NCI-H187 treated with DMSO at 0.1 percent for 48 hours (cell line): Measurements from ENCODE around the gene WDFY2.

Experiments used
- DNase-seq: peaks from one replicate; lab custom pipeline; 2025; lab: John Stamatoyannopoulos, UW

WDFY2 gene

DNA sequence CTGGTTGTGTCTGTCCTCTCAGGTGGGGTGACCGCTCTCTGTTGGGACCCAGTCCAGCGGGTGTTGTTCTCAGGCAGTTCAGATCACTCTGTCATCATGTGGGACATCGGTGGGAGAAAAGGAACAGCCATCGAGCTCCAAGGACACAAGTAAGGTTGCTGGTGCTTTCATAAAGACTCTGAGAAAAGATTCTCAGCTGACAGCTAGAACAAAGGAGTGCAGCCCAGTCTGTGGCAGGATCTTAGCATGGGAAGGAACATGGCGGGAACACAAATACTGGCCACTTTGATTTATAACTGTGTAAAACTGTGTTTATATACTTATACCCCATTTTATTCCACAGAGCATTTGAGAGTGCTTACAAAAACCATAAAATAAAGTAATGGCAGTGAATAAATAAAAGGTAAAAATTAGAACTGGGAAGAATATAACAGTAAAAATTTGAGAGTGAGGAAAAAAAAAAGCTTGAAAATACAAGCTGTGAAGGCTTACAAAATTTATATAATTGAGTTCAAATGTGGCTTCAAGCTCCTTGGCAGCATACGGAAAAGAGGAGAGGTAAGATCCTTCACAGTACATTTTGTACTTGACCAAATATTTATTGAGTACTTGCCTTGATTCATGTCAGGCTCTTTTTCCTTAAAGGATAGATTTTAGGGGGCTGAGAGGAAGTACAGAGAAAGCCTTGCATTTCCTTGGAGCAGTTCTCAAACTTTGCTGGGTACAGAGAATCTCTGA is 154.9 kb downstream of the WDFY2 start:
- DNase-seq: no peak

DNA sequence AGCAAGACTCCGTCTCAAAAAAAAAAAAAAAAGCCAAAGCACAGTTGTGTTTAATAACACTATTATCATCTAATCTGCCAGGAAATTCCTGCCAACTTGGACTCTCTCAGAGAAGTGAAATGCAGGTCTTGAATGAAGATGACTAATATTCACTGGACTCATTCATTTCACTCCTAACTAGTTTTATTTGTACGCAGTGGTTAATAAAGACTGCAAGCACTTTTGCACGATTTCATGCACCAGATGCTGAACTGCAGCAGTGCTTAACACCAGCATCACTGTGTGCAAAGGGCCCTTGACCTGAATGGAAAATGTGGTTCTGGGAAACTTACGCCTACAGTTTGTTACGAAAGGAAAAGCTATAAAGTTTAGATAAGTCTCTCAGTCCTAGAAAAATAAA is 156.4 kb downstream of the WDFY2 start:
- DNase-seq: no peak

DNA sequence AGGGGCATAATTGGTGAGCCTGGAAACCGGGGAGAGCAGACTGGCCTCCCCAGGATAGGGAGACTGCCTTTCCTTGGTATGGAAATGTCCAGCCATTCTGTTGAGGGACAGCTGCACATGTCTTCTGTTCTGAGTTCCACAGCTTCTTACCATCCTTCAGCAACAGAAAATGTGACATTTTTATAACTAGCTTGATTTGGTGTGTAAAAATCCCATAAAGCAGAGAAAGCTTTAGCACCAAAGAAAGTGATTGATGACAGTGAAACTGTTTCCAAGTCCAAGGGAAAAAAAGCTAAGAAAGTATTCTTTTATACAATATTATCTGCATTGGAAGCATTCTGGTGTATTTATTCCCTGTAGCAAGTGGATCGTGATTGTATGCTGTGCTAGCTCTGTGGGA is 157.8 kb downstream of the WDFY2 start:
- no peak for DNase-seq

DNA sequence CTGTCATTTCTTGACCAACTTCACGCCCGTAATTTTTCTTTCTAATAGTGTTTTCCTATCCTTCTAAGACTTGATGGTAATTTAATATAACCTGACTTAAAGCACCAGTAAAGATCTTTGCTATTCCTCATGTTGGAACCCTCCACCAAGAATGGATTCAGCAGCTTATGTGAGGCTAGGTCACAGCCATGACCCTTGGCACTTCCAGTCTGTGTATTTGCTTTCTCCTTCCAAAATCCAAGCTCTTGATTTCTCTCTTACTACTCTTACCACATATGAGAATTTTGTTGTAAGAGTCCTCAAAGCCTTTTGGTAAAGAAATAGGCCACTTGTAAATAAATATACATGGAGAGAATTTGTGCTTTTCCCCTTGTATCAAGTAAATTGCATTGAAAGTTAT is 158.3 kb downstream of the WDFY2 start:
- DNase-seq: no peak

DNA sequence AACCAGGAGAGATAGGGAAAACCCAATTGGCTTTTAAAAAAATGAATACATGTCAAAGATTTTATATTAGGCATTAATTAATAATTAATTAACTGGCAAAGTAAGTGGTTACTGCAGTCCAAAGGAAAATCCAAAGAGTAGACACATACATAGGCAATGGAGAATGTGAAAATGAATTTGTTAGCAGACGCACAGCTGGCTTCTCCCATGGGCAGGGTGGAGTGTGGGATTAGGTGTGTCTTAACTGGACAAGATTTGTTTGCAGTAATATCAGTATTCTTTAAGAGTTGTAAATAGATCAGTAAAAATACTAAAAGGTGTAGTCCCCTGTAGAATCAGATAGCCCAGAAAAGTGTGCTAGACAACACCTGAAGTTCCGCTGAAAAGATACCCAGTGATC is 161.0 kb downstream of the WDFY2 start:
- no peak for DNase-seq

DNA sequence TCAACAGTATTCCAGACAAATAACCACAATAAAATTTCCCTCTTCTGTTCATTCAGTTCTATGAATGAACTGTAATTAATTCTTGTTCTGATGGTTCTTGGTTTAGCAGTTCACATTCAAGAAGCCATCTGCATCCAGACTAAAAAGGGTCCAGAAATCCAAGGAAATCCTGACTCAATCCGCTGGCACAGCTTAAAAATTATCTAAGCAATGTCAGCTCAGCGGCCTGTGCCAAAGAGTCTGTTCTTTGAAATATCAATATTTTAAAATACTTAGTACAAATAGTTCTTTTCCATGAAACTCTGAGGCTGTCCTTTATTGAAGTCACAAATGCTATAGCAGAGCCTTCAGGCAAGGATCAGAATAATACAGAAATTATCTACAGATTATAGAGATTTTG is 162.5 kb downstream of the WDFY2 start:
- no peak for DNase-seq

DNA sequence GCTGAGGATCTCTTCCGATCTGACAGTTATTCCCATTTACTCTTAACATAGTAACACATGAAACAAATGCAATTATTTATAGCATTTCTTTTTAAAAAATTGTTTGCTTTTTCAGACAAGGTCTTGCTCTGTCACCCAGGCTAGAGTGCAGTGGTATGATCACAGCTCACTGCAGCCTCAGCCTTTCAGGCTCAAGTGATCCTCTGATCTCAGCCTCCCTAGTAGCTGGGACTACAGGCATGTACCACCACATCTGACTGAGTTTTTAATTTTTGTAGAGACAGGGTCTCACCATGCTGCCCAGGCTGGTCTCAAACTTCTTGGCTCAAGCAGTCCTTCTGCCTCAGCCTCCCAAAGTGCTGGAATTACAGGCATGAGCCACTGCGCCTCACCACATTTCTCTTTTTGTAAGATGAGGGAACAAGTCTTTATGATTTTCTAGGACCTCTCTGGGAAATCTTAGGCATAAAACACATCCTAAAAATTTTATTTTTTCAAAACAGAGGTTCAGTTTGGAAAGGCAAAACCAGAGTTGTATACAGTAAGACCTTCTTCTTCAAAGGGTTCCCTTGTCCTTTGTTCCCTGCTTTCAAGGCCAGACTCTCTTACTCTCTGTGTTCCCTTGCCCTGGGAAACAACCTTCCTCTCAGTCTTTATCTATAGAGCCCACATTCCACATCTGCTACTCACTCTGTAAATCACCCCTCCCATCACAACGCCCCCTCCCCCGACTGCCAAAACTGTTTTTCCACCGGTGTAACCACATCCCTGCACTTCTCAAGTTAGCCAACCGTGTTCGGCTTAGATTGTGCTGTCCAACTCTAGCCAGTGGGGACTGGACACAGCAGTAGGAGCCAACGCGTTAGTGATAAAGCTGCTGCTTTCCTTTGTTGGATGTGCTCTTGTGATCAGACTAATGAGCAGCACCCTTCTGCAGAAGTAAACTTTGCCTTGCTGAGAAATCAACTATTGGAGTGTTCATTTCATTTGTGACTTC is 163.5 kb downstream of the WDFY2 start:
- no peak for DNase-seq

DNA sequence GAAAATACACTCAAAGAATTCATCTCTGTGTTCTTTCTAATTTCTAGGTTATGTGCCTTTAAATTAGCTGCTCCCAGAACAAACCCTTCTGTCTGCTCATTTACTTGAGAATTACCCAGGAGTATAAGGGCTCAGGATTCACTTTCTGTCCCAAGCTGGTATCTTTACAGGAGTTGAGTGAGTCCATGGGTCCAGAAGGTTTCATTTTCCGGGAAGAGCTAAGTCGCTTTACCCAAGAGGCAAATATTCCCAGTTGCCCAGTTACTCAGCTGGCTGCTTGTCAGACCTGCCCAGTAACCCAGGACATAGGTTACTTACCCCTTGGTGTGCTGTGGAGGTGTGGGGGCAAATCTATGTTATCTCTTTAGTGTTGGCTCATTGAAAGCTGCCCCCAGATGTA is 172.4 kb downstream of the WDFY2 start:
- no peak for DNase-seq

DNA sequence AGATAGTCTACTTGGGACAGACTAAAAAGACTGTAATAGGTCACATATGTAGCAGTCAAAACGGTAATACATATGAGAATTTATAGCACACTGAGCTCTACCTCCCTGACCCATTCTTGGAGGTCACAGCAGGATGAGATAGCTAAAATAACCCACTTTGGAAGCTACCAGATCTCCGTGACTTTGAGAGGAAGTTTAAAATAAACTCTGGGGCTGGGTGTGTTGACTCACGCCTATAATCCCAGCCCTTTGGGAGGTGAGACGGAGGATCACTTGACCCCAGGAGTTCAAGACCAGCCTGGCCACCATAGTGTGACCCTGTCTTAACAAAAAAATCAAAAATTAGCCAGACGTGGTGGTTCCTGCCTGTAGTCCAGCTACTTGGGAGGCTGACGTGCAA is 174.4 kb downstream of the WDFY2 start:
- no peak for DNase-seq

DNA sequence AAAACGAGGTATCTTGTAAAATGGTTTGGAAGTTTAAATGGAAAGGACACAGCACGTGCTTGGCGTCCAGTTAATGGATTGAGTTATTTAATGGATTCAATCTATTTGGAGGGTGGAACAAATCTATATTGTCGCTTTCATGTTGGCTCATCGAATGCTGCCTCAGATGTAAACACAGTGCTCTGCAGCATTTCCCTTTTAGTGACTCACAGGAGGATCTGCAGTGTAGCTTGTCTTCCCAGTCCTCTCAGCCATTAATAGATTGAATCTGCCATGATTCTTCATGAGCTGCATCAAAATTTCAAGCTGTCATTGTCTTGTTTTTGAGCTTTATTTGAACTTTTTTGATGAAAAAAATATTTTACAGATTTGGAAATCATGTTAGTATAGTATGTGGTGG is 175.0 kb downstream of the WDFY2 start:
- DNase-seq: no peak

DNA sequence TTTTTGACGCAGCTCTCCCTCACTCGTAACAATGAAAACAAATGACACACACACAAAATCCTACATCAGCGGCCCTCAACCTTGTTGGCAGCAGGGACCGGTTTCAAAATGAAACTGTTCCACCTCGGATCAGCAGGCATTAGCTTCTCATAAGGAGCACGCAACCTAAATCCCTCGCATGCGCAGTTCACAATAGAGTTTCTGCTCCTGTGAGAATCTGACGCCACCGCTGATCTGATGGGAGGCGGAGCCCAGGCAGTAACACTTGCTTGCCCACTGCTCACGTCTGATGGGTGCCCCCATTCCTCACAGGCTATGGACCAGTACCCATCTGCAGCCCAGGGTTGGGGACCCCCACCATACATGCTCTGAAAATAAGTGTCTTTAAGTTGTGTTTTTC is 176.3 kb downstream of the WDFY2 start:
- peak; percentile 49 for DNase-seq

DNA sequence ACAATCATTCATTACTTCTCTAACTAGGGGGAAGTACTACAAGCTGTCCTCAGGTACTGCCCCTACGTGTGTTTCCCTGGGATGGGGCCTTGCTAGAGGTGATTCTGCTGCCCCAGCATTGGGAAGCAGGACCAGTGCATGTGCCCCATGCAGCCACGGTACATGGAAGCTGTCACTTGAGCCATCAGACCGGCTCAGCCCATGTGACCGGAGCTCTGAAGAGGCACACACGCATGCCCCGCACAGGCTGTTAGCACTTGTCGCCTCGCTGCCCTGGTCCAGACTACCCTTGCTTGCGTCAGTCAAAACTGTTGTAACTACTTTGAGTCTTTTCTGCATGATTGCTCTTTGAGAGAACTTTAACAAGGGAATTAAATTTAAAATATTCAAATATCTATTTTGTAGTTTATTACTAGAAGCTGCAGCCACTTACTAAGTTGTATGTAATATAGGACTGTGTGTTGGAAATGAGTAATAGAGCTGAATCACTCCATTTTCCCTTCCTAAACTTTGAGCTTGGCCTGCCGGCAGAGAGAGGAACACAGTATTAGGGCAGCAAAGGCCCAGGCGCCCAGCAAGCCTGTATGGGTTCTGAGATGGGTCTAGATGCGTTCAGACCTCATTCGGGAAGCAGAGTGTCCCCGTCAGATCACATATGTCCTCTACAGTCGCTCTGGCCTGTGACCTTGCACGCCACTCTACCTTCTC is 177.5 kb downstream of the WDFY2 start:
- no peak for DNase-seq

DNA sequence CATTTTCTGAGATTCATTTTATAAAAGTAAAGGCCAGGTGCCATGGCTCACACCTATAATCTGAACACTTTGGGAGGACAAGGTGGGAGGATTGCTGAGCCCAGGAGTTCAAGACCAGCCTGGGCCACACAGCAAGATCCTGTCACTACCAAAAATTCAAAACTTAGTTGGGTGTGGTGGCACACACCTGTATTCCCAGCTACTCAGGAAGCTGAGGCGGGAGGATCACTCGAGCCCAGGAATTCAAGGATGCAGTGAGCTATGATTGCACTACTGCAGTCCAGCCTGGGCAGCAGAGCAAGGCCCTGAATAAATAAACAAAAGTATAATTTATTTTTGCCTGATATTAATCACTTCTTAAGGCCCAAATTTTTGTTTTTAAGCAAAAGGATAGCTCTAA is 179.2 kb downstream of the WDFY2 start:
- no peak for DNase-seq

DNA sequence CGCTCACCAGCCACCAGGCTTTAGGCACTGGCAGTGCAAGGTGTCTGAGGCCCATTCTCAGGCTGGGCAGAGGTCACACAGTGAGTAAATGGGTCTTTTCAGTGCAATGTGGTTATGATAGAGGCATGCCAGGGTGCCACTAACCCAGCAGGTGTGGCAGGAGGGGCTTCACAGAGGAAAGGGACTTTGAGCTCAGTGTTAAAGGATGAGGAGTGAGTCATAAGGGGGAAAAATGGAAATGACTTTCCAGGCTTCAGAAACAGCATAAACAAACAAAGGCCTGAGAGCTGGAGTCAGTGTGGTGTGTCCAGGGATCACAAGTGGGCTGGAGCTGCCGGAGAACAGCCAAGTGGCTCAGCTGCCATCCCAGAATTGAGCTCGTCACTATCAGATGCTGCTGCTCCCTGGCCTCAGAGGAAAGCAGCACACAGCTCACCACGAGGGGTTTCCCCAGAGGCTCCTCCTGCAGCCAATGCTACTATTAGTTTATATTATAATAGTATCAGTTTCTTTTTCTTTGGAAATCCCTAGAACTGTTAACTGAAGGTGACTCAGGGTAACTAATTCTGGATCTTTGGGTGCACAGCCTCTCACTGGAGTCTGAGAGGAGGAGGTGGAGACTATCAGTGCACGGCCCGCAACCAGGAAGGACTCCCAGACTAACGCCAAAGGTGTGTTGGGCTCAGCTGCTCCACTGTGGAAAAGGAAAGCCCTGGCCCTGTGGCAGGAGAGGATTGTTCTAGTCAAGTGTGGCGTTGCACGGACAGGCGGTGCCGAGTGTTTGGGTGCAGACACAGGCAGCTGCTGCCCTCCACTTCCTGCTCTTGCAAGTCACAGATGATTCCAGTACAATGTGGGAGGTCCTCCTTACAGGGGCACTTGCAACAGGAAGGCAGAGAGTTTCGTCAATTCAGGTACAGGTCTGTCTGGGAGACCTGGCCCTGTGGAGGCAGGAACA is 180.2 kb downstream of the WDFY2 start:
- peak; percentile 31 for DNase-seq

DNA sequence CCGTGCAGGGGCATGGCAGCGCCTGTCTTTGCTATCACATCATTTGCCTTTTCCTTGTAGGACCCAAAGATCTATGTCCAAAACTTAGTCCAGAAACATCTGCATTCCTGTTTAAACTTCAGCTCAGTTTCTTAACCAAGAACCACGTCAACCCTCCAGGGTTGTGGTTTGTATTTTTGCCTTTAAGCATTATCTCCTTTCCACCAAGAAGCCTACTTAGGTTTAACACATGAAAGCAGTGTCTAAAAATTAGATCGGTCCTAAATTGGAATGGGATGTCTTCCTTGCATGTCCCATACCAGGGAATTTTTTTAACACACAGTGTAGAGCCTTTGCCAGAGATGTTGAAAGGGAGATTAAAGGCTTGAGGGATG is 180.9 kb downstream of the WDFY2 start:
- DNase-seq: no peak

DNA sequence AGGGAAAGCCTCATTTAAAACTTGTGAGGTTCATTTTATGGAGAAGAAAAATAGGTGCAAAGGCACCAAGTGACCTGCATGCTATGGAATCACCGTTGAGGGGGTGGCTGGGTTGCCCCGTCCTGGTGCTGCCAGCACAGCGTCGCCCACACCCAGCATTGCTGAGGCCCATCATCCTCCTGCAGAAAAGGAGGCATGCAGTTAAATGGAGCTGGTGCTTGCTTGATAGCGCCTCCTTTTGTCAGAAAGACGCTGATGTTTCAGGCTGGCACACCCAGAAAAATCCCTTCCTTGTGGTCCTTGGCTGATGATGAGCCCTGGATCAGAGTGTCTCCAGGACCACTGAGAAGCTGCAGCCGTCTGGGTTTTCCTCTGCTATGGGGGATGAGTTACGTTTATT is 182.8 kb downstream of the WDFY2 start:
- DNase-seq: no peak

DNA sequence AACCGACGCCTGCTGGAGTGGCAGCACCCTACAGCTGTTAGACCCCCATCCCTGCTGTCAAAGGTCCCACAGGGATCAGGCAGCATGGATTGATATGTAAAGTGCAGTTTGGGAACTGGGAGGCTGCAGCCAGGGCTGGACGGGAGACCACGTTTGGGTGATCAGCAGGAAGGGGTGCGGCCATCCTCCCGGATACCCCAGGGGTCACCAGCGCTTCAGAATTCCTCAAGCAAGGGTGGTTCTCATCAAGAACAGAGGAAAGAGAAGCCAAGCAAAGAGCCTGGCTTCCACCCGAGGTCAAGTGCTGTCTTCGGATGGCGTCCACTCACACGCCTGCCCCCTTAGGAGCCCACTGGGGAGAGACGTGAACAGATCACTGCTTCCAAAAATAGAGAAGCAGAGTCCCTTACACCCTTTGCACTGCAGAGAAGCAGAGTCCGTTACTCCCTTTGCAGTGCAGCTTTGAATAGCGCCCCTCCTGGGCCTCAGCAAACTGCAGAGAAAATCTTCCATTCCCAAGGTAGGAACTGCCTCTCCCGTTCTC is 184.2 kb downstream of the WDFY2 start:
- no peak for DNase-seq

DNA sequence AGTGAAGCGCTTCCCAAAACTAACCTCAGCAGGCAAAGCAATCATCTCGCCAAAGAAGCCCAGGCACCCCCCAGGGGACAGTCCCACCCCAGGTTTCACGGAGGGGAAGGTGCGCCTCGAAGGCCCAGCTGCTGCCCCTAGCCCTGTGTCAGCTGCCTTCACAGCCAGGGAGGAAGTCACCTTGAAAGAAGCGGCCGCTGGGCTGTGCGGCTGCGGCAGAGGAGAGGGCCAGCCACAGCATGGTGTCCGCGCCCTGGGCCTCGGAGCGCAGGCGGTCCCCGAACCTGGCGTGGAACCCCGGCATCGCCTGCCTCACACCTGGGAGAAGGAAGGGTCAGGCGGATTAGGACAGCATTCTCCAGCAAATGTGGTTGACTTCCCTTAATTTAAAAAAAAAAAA is 184.7 kb downstream of the WDFY2 start:
- no peak for DNase-seq

DNA sequence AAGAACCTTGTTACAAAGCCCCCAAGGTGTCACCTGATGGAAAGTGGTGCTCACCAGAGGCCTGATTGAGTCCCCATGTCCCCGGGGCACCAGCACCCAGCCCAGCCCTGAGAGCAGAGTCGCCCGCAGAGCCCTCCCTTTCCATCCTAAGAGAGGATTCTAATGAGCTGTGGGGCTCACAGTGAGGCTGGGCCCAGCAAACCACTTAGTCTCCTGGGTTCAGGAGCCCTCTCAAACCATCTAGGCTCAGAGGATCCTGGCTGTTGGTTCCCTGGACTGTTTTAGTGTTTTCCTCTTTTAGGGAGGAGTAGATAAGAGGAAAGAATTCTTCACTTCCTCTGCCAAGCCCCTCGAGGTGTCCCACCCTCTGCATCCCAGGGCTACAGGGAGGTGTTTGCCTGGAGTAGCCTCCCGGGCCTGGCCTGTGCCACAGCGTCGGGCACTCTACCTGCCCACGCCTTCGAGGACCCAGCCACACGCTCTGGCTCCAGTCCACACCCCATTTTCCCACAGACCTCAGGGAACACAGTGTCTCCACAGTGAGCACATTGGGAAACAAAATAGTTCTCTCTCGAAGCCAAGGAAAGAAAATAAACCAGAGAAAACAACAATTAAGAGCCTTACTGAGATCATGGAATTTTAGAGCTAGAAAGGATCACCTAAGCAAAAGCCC is 185.3 kb downstream of the WDFY2 start:
- DNase-seq: no peak

DNA sequence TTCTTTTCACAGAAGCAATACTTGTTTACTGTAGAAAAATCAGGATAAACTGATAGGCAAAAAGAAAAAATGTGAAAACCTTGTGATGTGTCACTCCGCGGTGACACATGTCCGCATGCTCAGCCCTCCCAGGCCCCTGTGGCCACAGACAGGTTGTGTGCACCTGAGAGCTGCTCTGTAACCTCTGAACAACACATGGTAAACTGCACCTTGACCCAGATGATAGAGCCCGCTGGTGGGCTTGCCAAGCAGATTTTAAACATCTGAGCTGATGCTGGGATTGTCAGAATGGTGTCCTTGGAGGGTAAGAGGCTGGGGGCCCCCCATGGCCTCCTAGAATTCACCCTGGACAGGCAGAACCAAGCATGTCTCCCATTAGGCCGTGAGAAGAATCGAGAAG is 185.9 kb downstream of the WDFY2 start:
- no peak for DNase-seq
